SIG-M5 treated with dmso at 0.1 percent for 504 hours (cell line): Measurements from ENCODE around the gene NPAS2.

Experiments used
- DNase-seq: peaks from one replicate; lab custom pipeline; 2025; ENCODE audit not compliant: unreplicated experiment; lab: John Stamatoyannopoulos, UW

NPAS2 gene

DNA sequence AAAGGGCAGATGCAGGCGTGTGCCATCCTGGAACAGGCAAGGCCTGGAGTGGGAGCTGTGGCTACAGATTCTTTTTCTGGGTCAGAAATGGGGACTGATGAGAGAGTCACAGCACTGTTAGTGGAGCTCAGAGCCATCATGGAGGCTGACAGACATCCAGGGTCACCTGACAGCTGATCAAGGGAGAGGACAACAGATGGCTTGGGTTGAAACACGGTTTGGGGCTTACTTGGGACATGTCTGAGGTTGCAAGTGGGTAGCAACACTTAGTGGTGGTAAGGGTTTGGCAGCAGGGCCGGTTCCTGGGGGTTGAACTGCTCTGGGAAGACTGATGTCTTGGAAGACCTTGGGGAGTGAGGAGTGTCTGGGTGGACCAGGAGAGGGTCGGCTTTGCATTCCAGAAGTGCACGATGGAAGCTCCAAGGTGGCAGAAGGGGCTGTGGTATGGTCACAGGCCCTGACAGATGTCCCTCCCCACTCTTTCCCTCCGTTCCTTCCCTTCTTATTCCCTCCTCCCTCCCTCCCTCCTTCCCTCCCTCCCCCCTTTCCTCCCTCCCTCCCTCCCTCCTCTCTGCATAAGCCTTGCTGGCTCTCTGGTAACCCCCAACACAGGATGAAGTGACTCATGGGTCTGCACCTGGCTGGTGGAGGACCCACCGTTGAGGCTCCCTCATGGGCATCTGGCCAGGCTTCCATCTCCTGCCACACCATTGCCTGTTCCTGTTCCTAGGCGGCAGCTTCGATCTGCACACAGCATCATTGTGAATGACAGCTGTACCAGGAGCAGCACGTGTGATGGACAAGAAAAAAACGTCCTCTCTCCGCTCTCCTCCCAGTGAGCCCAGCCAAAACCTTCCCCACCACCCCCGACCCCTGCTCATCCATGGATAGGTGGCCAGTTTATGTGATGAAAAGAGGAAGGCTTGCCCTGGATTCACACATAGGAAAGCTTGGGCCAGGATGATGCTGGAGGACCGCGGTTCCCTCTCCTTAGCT, 118.4 kb downstream of the NPAS2 start:
- DNase-seq, result no peak

DNA sequence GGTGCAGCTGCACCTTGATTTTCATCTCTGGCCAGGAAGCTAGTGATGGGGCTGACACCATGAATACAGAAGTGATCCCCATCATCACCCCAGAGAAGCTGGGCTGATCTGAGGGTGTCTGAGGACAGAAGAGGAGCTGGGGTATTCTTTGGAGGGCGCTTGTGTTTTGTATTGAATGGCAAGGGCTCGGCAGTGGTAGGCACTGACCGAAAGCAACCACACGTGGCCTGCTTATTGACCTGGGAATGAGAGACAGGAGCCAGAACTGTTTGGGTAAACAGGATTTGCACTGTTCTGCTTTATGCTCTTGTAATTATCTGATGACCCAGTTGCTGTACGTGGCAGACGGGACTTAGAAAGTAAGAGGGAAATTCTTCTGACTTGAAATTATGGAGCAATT, 119.5 kb downstream of the NPAS2 start:
- DNase-seq, result no peak

DNA sequence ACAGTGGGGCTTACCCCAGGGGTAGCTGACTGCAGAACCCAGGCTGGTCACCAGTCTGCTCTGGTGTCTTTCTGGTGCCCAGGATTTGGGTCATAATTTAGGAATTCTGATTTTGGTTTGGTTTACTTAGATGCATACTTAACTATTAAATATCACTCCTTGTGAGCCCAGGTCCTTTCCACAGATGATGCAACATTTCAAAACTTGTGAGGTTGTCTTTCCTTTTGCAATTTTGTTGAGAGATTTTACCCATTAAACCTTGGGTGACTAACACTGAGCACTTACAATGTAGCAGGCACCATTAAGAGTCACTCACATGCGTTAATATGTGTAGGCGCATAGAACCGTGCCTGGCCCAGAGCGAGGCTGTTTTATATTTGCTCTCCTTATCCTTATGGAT, 120.3 kb downstream of the NPAS2 start:
- no peak for DNase-seq

DNA sequence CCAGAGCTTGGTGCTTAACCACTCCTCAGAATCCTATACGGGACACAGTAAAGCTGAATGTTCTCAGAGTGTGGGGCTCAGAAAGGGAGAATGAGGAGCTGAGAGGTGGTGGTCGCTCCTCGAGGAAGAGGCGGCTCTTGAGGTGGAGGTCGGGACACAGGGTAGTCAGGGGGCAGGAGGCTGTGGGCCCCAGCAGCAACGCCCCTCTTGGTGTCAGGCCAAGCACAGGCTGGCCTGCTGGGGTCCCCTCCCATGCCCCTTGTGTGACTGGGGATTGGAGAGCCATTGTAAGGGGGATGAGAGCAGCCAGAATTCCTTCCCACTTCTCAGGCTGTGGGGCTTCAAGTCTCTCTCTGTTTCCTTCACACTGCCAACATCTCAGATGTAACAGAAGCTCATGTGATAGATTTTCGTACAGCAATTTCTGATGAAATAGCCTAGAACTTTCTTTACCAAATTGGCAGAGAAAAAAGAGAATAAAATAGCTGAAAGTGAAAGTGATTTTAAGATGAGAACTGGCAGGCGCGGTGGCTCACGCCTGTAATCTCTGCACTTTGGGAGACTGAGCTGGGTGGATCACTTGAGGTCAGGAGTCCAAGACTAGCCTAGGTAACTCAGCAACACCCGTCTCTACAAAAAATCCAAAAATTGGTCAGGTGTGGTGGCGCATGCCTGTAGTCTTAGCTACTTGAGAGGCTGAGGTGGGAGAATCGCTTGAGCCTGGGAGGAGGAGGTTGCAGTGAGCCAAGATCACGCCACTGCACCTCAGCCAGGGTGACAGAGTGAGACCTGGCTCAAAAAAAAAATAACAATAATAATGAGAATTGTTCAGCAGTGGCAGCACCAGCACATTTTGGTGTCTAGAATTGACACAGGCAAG, 121.1 kb downstream of the NPAS2 start:
- no peak for DNase-seq

DNA sequence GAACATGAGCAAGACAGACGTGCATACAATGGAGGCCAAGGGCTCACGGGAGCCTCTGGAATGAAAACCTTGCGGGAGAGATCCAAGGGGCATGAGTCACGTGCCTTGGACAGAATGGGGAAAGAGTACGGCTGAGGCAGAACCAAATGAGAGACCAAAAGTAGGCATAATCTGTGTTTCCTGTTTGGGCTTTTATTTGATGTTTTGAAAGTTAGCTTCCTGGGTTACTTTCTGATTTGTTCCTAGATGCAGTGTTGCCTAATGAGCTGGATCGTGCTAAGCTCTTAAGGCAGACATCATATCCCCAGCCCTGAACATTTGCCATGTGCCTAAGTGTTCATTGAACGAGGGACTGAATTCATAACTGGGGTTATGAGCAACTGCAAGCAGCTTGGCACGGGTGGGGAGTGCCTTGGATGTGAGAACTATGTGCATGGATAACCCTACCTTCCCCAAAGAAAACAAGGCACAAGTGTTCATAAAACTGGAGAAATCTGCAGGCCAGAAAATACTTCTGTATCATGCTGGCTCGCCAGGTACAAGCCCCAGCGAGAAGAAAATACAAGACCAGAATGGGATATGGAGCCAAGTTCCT, 121.8 kb downstream of the NPAS2 start:
- no peak for DNase-seq

DNA sequence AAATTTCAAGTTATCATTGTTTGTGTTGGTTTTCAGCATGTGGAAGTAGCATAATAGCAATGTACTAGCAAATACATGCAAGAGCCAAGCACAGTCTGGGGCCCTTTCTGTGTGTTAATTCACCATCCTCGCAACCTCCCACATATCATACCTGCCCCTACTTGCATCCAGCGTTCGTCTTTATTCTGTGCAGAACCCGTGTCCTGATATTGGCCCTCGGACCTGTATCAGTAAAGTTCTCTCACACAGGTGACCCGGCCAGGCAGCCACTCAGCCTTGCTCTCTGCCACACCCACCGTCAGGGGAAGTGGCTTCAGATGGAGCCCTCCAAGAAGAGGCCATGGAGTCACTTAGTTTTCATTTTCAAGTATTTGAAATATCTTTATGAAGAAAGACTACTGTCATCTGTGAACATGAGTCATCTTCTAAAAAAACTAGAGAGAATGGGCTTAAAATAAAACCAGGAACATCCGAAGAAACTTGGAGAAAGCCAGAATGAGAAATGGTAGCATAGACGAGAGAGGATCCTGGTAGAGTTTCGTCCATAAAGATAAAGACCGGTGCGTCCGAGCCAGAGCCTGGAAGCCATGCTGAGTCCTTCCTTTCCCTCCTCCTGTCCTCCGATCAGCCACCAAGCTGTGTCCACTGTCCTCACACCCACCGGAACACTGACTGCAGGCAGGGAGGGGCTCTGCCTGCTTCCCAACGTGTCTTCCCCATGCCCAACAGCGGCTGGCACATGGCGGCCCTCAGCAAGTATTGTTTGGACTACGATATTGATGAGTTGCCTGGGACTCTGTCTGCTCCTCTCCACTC, 124.9 kb downstream of the NPAS2 start:
- DNase-seq, result peak; percentile 36

DNA sequence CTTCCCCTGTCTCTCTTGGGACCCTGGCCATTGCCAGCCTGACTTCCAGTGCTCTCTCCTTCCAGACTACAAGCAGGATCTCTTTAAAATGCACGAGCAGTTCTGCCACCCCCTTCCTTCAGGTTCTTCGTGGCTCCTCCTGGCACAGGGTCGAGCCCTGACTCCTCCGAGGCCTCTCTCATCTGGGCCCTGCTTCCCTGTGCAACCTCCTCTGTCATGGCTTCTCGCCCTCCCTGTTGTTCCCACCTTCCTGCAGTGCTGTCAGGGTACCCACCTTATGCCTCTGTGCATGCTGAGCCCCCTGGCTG, 125.4 kb downstream of the NPAS2 start:
- no peak for DNase-seq

DNA sequence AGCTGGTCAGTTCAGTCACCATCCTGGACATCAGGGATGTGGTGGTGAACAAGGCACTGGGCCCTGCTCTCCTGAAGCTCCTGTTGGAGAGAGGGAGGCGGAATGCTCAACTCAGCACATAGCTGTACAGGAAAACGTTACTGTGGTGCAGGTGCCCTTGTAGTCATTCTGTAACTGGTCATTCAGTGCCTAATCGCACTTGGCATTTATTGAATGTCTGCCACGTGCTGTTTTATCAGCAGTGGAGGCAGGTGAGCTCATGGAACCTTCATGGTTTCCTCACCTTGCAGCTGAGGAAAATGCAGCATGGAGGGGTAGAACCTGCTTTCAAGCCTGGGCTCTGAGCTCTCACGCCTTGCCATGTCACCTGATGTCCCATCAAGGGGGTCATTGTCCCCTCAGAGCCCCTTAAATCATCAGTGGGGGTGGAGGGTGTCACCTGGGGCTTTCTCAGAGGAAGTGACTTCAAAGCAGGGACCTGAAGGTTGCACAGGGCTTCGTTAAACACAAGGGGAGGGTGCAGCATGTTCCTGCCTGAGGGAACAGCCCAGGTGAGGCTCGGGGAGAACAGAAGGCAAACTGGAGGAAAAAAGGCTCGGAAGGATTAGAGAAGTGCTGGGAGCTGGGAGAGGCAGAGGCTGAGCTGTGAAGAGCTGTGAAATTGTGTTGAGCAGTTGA, 126.1 kb downstream of the NPAS2 start:
- DNase-seq, result no peak

DNA sequence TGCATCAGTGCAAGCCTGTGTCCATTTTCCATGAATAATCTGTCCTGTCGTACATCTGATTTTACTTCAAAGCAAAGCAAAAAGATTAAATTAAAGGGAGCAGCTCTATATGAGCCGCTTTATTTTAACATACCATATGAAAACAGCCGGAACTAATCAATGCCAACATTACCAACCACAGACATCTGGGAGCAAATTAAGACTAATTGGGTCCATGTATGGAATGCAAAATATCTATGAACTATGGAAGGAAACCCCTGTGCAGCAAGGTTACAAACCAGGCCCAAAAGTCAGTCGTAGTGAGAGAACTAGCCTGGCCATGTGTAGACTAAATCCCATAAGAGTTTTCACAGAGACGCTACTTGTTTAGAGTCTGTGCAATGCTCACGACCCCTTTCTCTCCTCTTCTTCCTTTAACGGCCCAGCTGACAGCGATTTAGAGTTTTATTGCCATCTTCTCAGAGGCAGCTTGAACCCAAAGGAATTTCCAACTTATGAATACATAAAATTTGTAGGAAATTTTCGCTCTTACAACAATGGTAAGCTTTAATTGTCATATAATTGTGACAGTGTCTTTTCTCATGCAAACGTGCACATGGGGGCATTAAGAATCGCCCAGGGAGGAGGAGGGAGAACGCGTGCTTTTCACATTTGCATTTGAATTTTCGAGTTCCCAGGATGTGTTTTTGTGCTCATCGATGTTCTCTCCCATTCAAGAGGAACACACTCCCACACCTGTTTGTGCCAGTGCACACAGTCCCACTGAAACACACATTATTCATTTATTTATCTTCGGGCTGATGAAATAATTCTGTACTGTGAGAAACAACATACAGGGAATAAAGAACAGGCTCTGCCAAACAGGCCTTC, 129.2 kb downstream of the NPAS2 start:
- DNase-seq, result no peak

DNA sequence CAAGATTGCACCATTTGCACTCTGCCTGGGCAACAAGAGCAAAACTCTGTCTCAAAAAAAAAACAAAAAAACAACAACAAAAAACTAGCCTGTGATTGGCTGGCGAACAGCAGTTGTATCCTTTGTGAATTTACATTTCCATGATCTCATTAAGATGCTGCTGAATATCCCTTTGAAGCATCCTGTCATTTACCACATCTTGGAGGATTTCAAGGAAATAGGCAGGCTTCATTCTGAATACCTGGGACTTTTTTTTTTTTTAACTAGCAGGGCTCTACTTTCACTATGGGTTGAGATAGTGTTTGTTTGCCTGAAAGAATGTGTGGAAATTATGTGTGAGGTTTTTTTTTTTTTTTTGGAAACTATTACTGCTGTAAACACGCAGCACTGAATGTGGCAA, 132.6 kb downstream of the NPAS2 start:
- no peak for DNase-seq

DNA sequence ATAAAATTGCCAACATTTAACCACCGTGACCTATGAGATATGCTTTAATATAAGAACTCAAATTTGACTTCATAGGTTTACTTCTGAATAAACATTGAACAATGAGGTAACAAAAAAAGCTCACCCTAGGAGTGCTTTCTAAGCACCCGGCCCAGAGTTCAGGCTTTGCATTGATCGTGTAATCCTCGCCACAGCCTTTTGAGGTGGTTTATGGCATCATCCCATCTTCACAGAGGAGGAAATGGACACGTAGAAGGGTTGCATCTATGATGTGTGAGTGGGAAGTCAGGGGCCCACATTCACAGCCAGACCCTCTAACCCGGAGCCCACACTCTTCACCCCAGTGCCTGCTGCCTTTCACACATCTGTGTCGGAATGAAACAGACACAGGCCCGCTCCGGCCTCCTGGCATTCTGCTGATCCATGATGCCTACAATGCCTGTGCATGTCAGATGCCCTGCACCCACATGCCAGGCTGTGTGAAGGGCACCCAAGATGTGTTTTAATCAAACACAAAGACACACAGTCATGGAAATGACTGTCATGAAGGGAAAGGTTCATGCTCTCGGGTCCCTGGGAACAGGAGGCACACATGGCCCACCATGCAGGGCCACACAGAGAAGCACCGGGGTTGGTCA, 133.6 kb downstream of the NPAS2 start:
- no peak for DNase-seq

DNA sequence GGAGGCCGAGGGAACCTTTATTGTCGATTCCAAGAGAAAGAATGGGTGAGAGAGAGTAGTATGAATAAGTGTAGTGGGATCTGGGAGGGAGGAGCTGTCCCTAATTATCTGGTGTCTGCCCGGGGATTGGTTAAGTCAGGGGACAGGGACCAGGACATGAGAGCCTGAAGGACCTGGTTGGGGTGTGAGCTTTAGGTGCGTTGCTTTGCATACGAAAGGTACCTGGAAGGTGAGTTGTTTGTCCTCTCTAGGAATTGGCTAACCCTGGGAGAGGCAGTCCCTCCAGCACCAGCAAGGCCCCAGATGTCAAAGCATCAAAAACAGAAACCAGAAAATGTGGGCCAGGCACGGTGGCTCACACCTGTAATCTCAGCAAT, 134.1 kb downstream of the NPAS2 start:
- no peak for DNase-seq

DNA sequence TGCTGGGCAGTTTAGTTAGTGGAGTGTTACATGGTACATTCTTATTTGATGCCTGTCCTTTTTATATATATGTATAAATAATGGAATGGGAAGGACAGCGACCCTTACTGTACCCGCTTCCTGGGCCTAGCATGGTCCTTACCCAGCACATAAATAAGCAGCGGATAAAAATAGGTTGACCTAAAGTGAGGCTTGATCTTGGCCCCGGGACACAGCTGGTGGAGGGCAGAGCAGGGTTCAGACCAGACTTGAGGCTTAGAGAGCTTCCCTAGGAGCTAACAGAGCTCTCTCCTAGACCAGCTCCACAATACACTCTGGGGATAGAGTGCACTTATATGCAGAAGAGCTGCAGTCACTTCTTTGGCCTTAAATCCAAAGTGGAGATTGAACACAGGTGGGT, 135.3 kb downstream of the NPAS2 start:
- no peak for DNase-seq

DNA sequence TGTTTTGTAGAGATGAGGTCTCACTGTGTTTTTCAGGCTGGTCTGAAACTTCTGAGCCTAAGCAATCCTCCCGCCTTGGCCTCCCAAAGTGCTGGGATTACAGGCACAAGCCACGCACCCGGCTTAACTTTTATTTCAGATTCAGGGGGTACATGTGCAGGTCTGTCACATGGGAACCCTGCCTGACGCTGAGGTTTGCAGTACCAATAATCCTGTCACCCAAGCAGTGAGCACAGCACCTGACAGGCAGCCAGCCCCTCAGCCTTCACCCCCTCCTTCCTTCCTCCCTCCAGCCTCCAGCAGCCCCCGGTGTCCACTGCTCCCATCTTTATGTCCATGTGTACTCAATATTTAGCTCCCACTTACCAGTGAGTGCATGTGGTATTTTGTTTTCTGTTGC, 136.1 kb downstream of the NPAS2 start:
- DNase-seq, result no peak

DNA sequence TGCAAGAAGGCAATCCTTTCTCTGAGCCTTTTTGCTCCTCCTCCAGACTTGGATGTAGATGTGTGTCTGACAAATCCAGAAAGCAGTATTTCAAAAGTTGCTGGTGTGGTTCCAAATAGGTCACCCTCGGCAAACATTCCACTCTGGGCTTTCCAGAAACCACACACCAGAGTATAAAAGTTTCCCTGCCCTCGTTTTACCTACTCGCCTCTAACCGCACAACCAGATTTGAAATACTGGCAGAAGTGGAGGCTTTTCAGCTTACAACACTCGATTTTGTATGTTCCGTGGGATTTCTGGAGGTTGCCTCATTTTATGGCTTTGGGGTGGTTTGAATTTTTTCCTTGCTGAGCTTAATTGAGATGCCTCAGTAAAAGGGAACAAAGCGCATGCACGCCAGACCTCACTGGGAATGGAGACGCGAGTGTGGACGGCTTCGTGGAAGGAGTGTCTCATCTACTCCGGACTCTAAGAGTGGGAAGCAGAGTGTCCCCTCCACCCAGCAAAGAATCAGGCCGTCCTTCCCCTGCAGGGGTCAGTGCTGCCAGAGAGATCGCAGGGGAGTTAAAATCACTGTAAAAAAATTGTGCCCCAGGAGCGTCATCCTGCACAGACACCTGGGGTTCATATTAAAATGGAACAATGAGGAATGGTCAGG, 138.2 kb downstream of the NPAS2 start:
- peak; percentile 25 for DNase-seq

DNA sequence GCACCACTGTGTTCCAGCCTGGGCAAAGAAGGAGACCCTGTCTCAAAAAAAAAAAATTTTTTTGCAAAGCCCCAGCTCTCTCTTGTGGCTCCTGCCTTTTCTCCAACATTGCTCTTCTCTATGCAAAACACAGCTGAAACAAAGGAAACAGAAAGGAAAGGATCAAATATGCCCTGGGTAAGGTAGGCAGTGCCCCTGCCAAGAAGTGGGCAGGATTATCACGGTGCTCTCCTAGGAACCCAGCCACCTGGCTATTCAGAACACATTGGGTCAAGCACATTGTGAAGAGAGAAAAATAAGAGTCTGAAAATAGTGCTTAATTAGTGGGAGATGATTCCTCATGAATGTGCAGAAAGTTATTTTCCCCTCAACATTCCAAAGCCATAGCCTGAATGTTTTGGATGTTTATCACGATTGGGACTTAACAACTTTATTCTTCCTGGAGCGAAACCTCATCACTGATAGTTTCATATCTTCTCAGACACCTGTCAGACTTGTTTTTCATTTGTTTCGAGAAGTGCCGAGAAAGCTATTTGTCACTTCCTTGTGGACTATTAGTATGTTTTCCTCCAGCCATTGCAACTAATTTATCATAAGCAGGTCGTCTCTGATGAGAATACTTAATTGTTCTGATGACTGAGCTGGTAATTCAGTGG, 139.4 kb downstream of the NPAS2 start:
- no peak for DNase-seq

DNA sequence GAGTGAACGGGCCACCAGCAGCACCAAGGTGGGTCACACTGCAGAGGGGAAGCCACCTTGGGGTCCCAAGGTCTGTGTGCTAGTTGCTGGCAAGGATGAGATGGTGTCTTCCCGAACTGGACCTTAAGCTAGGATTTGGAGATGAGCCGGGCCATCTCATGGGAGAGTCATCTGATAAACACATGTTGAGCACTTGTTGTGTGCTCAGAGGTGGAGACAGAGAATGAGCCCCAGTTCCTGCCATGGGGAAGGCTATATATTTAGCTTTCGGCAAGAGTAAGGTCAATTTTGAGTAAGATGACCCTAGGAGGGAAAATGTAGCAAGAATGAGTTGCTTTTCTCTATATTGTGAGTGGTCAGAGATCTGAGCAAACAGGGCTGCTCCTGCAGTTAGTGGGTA, 140.7 kb downstream of the NPAS2 start:
- no peak for DNase-seq
